SJCRH30 (cell line): ENCODE measurements around the gene DHRS7. TPM values are rescaled to one million over a fixed set of nuclear protein-coding genes. Genes with fewer than 3 reads are reported as not detected.

Source experiments
- DNase-seq, 2 experiments: peaks; one replicate each; pipeline ENCODE4 v3.0.0-alpha.2; 2015 to 2020
- H3K27ac ChIP-seq: fragments of 250-450 bp; sonication (Bioruptor Pico); 2 replicates; pipeline ENCODE4 v1.5.1; 2020; ENCODE audit warnings: mild to moderate bottlenecking, moderate library complexity
- H3K27me3 ChIP-seq: fragments of 250-450 bp; sonication (Bioruptor Pico); 2 replicates; pipeline ENCODE4 v1.5.1; 2020; ENCODE audit warnings: mild to moderate bottlenecking, moderate library complexity
- H3K36me3 ChIP-seq: fragments of 250-450 bp; sonication (Bioruptor Pico); 2 replicates; pipeline ENCODE4 v1.5.1; 2020; ENCODE audit warnings: mild to moderate bottlenecking, moderate library complexity
- H3K4me1 ChIP-seq: fragments of 250-450 bp; sonication (Bioruptor Pico); 2 replicates; pipeline ENCODE4 v1.5.1; 2020; ENCODE audit warnings: mild to moderate bottlenecking, moderate library complexity
- H3K4me3 ChIP-seq: fragments of 250-450 bp; sonication (Bioruptor Pico); 2 replicates; pipeline ENCODE4 v1.5.1; 2020; ENCODE audit warnings: mild to moderate bottlenecking, moderate library complexity
- H3K9me3 ChIP-seq: fragments of 250-450 bp; sonication (Bioruptor Pico); replicated peaks from 2 replicates; pipeline ENCODE4 v1.5.1; 2020; ENCODE audit warnings: mild to moderate bottlenecking, moderate library complexity
- total RNA-seq: library from RNA; depleted of rRNA; stranded (reverse); fragments of >200 nt; shearing (Covaris generic); gene quantifications from 2 replicates; pipeline ENCODE4 v1.2.3, GENCODE V29; 2014

Gene DHRS7
- total RNA-seq, 1 experiment from 2014 or later, result 24.8 TPM

- Histone ChIP-seq H3K27me3 (no peaks in the 10 kb centered on the region), H3K36me3 (no peaks in the 10 kb centered on the region), H3K27ac (no peak overlapping the region), H3K4me1 (no peaks in the 10 kb centered on the region), H3K9me3 (peaks cover 3% of the 10 kb centered on the region; the same call in 1 of the 2 replicates), H3K4me3 (no peak overlapping the region)
- no peak for DNase-seq
Measured at GRCh38 chr14:60196291-60196690, 31.1 kb upstream of the DHRS7 start.

GRCh38 chr14:60195179-60195810 is 30.1 kb upstream of the DHRS7 start:
- Histone ChIP-seq H3K27me3 (no peaks in the 10 kb centered on the region), H3K27ac (no peak overlapping the region), H3K4me3 (no peak overlapping the region), H3K36me3 (no peaks in the 10 kb centered on the region), H3K4me1 (no peaks in the 10 kb centered on the region), H3K9me3 (peaks cover 3% of the 10 kb centered on the region; the same call in 1 of the 2 replicates)
- DNase-seq, result no peak

- no peaks in the 10 kb centered on the region for H3K27me3 ChIP-seq
- no peak for DNase-seq
- H3K4me3 ChIP-seq, result no peak overlapping the region
- H3K27ac ChIP-seq, result no peak overlapping the region
- no peaks in the 10 kb centered on the region for H3K4me1 ChIP-seq
- H3K9me3 ChIP-seq, result no peaks in the 10 kb centered on the region
- no peaks in the 10 kb centered on the region for H3K36me3 ChIP-seq
Measured at GRCh38 chr14:60189923-60190840, 25.0 kb upstream of the DHRS7 start.

- DNase-seq, result no peak
- Histone ChIP-seq H3K27me3 (no peaks in the 10 kb centered on the region), H3K36me3 (no peaks in the 10 kb centered on the region), H3K9me3 (no peaks in the 10 kb centered on the region), H3K4me1 (no peaks in the 10 kb centered on the region), H3K4me3 (no peak overlapping the region), H3K27ac (no peak overlapping the region)
Measured at GRCh38 chr14:60188696-60189095, 23.5 kb upstream of the DHRS7 start.

GRCh38 chr14:60188115-60188514 is 22.9 kb upstream of the DHRS7 start:
- Histone ChIP-seq H3K4me3 (no peak overlapping the region), H3K27ac (no peak overlapping the region), H3K36me3 (no peaks in the 10 kb centered on the region), H3K9me3 (no peaks in the 10 kb centered on the region), H3K27me3 (no peaks in the 10 kb centered on the region), H3K4me1 (no peaks in the 10 kb centered on the region)
- DNase-seq, result peak in 1 of 2 experiments; percentile 27

GRCh38 chr14:60184905-60185555 is 19.8 kb upstream of the DHRS7 start:
- H3K27ac ChIP-seq, result no peak overlapping the region
- no peaks in the 10 kb centered on the region for H3K36me3 ChIP-seq
- no peak overlapping the region for H3K4me3 ChIP-seq
- H3K4me1 ChIP-seq, result no peaks in the 10 kb centered on the region
- DNase-seq, result no peak
- no peaks in the 10 kb centered on the region for H3K27me3 ChIP-seq
- no peaks in the 10 kb centered on the region for H3K9me3 ChIP-seq

GRCh38 chr14:60184146-60184904 is 19.1 kb upstream of the DHRS7 start:
- peak overlapping the region; percentile 30 for H3K4me3 ChIP-seq
- H3K27ac ChIP-seq, result no peak overlapping the region
- no peaks in the 10 kb centered on the region for H3K27me3 ChIP-seq
- no peaks in the 10 kb centered on the region for H3K36me3 ChIP-seq
- H3K9me3 ChIP-seq, result no peaks in the 10 kb centered on the region
- DNase-seq, result peak in 1 of 2 experiments; percentile 73
- H3K4me1 ChIP-seq, result no peaks in the 10 kb centered on the region

GRCh38 chr14:60183741-60184140 is 18.5 kb upstream of the DHRS7 start:
- Histone ChIP-seq H3K27me3 (no peaks in the 10 kb centered on the region), H3K36me3 (no peaks in the 10 kb centered on the region), H3K4me3 (peak overlapping the region; percentile 30), H3K27ac (no peak overlapping the region), H3K9me3 (no peaks in the 10 kb centered on the region), H3K4me1 (no peaks in the 10 kb centered on the region)
- no peak for DNase-seq

GRCh38 chr14:60183138-60183537 is 17.9 kb upstream of the DHRS7 start:
- no peaks in the 10 kb centered on the region for H3K36me3 ChIP-seq

GRCh38 chr14:60179431-60179869 is 14.3 kb upstream of the DHRS7 start:
- H3K36me3 ChIP-seq, result no peaks in the 10 kb centered on the region
- no peak for DNase-seq
- no peaks in the 10 kb centered on the region for H3K9me3 ChIP-seq
- H3K4me3 ChIP-seq, result no peak overlapping the region
- H3K27ac ChIP-seq, result no peak overlapping the region
- H3K4me1 ChIP-seq, result no peaks in the 10 kb centered on the region
- H3K27me3 ChIP-seq, result no peaks in the 10 kb centered on the region

More at GRCh38 chr14:60183138-60183537, 17.9 kb upstream of the DHRS7 start:
- Histone ChIP-seq H3K27me3 (no peaks in the 10 kb centered on the region), H3K27ac (no peak overlapping the region), H3K4me3 (no peak overlapping the region), H3K4me1 (no peaks in the 10 kb centered on the region), H3K9me3 (no peaks in the 10 kb centered on the region)
- no peak for DNase-seq

GRCh38 chr14:60178820-60179219 is 13.6 kb upstream of the DHRS7 start:
- Histone ChIP-seq H3K4me3 (no peak overlapping the region), H3K27me3 (no peaks in the 10 kb centered on the region), H3K27ac (no peak overlapping the region), H3K4me1 (no peaks in the 10 kb centered on the region), H3K9me3 (no peaks in the 10 kb centered on the region), H3K36me3 (no peaks in the 10 kb centered on the region)
- DNase-seq, result no peak

GRCh38 chr14:60178164-60178563 is 13.0 kb upstream of the DHRS7 start:
- no peaks in the 10 kb centered on the region for H3K27me3 ChIP-seq
- H3K4me3 ChIP-seq, result no peak overlapping the region
- no peaks in the 10 kb centered on the region for H3K36me3 ChIP-seq
- no peaks in the 10 kb centered on the region for H3K9me3 ChIP-seq
- H3K27ac ChIP-seq, result no peak overlapping the region
- no peaks in the 10 kb centered on the region for H3K4me1 ChIP-seq
- no peak for DNase-seq

- H3K4me1 ChIP-seq, result no peaks in the 10 kb centered on the region
- DNase-seq, result no peak
- H3K36me3 ChIP-seq, result no peaks in the 10 kb centered on the region
- H3K4me3 ChIP-seq, result no peak overlapping the region
- no peaks in the 10 kb centered on the region for H3K27me3 ChIP-seq
- H3K9me3 ChIP-seq, result no peaks in the 10 kb centered on the region
- H3K27ac ChIP-seq, result no peak overlapping the region
Measured at GRCh38 chr14:60175255-60175902, 10.2 kb upstream of the DHRS7 start.
